Middle frontal gyrus (tissue), 1 donor: ENCODE results near the gene SPTBN5.

ENCODE experiments used
- DNase-seq: peaks from one replicate; pipeline ENCODE4 v3.0.0-alpha.2; 2015; ENCODE audit warnings: low spot score; ENCODE audit errors: extremely low spot score

SPTBN5 gene

GRCh38 chr15:41904541-41905005, 10.7 kb upstream of the SPTBN5 start:
- no peak for DNase-seq

- DNase-seq: no peak
Measured at GRCh38 chr15:41903782-41904181, 9.9 kb upstream of the SPTBN5 start.

- no peak for DNase-seq
Measured at GRCh38 chr15:41901431-41901830, 7.6 kb upstream of the SPTBN5 start.

DNA sequence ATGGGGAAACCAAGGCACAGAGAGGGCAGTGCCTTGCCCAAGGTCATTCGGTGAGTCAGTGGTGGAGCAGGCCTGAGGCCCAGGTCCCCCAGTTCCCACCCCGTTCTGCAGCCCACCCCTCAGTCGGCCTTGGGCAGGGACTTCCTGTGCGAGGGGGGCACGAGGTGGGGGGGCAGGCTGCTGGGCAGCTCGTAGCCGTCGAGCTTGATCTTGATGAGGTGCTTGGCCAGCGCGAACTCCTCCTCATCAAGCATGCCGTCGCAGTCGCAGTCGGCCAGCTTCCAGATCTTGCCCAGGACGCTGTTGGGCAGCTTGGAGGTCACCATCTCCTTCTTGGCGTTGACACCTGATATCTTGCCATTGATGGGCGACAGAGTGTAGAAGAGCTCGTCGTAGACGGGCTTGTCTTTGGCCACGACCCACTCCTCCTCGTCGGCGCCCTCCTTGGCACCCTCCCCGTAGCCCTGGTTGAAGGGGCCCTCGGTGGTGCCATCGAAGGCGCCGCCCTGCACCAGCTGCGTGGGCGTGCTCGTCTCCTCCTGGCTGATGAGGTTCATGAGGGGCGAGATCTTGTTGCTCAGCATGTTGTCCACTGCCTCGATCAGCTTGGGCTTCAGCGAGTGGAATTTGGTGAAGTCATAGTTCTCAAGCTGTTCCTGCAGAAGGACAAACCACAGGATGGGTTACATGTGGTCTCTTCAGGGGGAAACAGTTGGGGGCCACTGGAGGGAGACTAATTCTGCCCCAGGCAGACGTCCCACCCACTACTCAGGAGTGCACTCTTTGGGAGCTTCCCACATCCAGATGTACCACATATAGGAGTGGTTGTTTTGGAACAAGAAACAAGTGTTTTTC, 6.9 kb upstream of the SPTBN5 start:
- DNase-seq: no peak

GRCh38 chr15:41899854-41900442, 6.1 kb upstream of the SPTBN5 start:
- no peak for DNase-seq

GRCh38 chr15:41897363-41897799, 3.5 kb upstream of the SPTBN5 start:
- DNase-seq: no peak

GRCh38 chr15:41896566-41896965, 2.7 kb upstream of the SPTBN5 start:
- DNase-seq: no peak

- no peak for DNase-seq
Measured at GRCh38 chr15:41895957-41896356, 2.1 kb upstream of the SPTBN5 start.

DNA sequence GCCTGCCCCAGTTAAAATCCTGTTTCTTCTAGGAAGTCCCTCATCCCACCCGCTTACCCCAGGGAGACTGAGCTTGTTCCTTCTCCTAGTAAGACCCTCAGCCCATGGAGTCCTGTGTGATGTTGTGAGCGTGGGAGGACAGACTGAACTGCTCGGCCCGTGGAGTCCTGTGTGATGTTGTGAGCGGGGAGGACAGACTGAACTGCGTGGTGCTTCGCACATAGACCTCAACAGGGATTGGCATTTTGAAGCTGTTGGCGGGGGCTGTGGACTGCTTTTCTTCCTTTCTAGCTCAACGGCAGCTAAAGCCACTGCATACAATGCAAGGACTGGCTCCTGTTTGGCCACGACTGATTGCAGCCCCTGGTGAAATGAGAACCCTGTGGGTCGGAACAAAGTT, 1.6 kb upstream of the SPTBN5 start:
- DNase-seq: no peak

GRCh38 chr15:41894791-41895463, 1.1 kb upstream of the SPTBN5 start:
- DNase-seq: no peak

DNA sequence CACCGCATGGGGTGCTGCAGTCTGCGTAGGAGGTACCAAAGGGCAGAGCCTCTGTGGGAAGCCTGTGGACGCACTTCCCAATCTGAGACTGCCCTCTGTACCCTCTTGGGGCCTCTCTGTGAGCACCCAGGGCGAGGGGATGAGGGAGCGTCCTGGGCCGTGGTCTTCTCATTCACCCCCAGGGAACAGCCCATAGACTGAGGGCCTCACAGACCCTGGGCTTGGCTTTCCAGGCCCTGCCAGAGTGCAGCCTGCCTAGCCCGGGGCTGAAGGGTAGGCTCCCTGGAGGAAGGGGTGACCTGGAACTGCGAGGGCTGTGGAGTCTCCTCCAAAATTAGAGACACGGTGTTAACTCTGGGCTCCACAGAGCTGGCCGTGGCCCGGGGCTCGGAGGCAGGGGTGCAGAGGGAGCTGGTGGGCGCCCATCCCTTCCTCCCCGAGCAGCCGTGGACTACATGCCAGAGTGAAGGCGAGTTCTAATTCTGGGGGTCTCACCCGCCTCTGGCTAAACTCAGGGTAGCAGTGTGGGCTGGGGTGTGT, 468 bp upstream of the SPTBN5 start:
- DNase-seq: no peak

DNA sequence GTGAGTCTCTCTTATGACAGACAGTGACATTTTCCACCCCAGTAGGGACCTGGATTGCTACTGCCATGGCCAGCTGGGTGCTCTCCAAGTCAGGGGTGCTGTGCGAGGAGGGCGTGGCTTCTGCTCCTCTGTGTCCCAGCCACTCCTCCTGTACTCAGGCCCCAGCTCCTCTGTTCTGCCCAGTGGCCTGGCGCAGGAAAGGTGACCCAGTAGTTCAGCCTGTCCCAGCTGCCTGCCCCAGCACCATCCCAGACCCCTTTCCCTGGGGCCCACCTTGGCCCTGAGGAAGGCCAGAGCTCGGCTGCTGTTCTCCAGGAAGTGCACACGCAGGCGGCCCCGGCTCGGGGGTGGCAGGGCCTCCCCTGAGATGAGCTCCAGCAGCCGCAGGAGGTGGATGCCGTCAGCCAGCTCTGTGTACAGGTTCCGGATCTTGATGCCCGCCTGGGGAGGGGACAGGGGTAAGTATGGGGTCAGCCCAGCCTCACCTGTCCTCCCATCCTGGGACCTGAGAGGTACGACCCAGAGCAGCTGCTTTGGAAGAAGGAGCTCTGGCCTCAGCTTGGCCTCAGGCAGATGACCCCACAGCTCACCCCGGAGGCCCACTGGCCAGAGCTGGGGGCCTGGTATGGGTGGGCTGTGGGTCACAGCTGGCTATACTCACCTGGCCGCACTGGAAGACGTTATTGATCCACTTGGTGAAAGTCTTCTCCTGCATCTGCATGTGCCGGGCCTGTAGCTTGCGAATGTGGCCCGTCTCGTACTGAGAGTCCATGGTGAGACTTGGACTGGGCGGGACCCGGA, 1.0 kb downstream of the SPTBN5 start:
- no peak for DNase-seq

DNA sequence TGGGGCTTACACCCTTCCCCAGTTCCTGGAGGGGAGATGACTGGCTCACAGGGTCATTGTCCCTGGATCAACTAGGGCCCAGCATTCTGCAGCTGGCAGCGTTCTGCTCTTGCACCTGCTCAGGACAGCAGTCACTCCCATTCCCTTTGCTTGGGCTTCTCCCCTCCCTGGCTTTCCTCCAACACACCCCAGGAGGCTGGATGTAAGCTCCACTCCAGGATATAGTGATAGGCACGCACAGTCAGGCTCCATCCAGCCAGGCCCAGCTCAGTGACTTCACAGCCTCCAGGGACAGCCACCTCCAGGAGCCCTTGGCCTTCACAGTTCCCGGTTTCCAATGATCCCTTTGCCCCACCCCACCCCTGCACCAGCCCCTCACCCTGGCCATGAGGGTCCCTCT, 1.9 kb downstream of the SPTBN5 start:
- no peak for DNase-seq

DNA sequence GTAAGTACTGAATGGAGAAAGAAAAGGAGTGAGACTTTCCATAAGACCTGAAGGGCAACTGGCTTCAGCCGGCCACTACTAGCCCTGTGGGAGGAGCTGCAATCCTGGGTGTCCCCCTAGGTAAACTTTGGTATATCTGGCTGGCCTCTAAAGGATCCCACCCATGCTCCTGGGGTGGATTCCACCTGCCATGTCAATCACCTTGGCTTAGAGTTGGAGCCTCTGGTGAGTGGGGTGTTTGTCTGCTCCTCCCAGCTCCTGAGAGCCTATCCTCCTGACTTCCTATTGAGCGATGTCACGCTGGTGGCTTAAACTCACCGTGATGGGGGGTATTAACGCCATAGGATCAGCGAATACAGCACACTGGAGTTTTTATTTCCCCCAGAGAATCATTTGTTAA, 2.6 kb downstream of the SPTBN5 start:
- DNase-seq: no peak

- no peak for DNase-seq
Measured at GRCh38 chr15:41890050-41890690, 3.7 kb downstream of the SPTBN5 start.

DNA sequence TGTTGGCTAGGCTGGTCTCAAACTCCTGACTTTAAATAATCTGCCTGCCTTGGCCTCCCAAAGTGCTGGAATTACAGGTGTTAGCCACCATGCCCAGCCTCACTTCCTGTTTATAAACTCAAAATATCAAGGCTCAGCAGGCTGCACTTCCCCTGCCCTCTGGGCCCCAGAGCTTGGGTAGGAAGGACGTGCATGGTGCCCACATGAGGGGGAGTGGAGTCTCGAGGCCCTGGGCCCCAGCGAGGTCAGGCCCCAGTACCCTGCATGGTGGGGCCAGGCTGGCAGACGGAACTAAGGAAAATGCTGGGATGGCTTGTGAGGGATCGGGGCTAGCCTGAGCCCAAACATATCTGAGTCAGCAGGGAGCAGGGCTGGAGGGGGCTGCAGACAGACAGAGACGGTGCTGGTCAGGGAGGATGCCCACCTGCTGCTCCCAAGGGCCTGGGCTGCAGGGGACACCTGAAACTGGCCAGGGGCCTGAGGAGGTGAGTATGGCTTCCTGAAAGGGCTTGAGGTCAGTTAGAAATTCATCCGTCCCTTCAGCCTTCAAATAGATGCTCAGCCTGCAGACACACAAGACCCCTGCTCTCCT, 5.1 kb downstream of the SPTBN5 start:
- no peak for DNase-seq

DNA sequence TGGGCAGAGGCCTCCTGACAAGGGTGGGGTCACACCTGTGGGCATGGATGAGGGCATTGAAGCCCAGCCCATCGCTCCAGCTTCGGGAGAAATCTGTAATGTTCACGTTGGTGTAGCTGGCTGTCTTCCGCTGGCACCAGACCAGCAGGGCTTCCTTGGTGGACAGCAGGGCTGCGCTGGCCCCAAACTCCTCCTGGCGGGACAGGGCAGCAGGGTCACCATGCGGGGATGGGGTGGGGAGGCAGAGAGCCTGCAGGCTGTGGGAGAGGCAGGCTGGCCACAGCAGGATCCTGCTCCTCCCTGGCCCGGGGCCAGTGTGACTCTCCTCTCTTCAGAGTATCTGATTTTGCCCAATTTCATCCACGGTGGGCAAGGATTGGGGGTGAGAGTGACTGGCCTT, 6.0 kb downstream of the SPTBN5 start:
- DNase-seq: no peak

- no peak for DNase-seq
Measured at GRCh38 chr15:41887161-41887560, 6.7 kb downstream of the SPTBN5 start.

GRCh38 chr15:41886741-41887140, 7.1 kb downstream of the SPTBN5 start:
- DNase-seq: no peak

DNA sequence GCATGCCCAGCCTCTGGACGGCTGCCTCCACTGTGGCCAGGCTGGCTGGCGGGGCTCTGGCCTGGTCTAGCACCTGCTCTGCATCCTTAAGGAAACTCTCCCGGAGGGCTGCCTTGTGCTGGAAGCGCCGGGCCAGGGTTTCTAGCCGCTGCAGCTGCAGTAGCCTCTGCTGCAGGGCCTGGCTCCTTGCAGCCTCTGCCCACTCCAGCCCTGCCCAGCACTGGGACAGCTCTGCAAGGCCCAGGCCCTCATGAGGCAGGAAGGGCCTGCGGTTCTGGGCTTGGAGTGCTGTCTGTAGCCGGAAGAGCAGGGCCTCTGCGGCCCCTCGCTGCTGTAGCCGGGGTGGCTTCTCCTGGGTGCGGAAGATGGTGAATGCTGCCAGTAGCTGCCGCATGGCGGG, 8.0 kb downstream of the SPTBN5 start:
- DNase-seq: no peak
